Caco-2 (cell line): ENCODE results near the gene NFAM1. TPM values are rescaled to one million over a fixed set of nuclear protein-coding genes. Genes with fewer than 3 reads are reported as not detected.

Experiments
- BruUV-seq: library from RNA; stranded (reverse); fragments of 400-500 nt; replicated peaks from 2 replicates; lab custom pipeline; 2021; lab: Mats Ljungman, UMichigan
- CTCF ChIA-PET: fragments of 300-600 bp; sonication (Branson Sonifier 250); formaldehyde crosslinking; loops from one replicate; lab custom pipeline; 2022; ENCODE audit warnings: antibody characterized with exemption; lab: Charles Lee
- POLR2A ChIA-PET: fragments of 300-600 bp; sonication (Branson Sonifier 250); formaldehyde crosslinking; loops from one replicate; lab custom pipeline; 2022; ENCODE audit warnings: antibody characterized with exemption; lab: Charles Lee
- DNase-seq, 2 experiments: peaks; one replicate each; pipeline versions ENCODE4 v3.0.0 to v3.0.0-alpha.2; 2020 to 2022
- H3K27me3 ChIP-seq: replicated peaks from 2 replicates; pipeline ENCODE4 v1.6.0; 2011; ENCODE audit warnings: low read length; ENCODE audit not compliant: control insufficient read depth, insufficient read depth
- H3K36me3 ChIP-seq: 2 replicates; pipeline ENCODE4 v1.5.1; 2011; ENCODE audit warnings: low read length; ENCODE audit not compliant: control insufficient read depth, insufficient read depth
- H3K4me1 ChIP-seq: fragments of 250-450 bp; sonication (Bioruptor Pico); 2 replicates; pipeline ENCODE4 v1.5.1; 2020; ENCODE audit warnings: mild to moderate bottlenecking
- H3K4me3 ChIP-seq: 2 replicates; pipeline ENCODE4 v1.5.1; 2011; ENCODE audit warnings: low read depth, mild to moderate bottlenecking, control low read depth, low read length
- H3K9me3 ChIP-seq: fragments of 250-450 bp; sonication (Bioruptor Pico); 2 replicates; pipeline ENCODE4 v1.5.1; 2020; ENCODE audit warnings: mild to moderate bottlenecking, moderate library complexity
- H3K27ac Mint-ChIP-seq: one replicate; pipeline ENCODE4 v1.8.0; 2022; ENCODE audit warnings: mixed read lengths; ENCODE audit not compliant: unreplicated experiment
- H3K27me3 Mint-ChIP-seq: one replicate; pipeline ENCODE4 v1.8.0; 2022; ENCODE audit warnings: mixed read lengths; ENCODE audit not compliant: insufficient read depth, unreplicated experiment
- H3K36me3 Mint-ChIP-seq: one replicate; pipeline ENCODE4 v1.8.0; 2022; ENCODE audit warnings: mild to moderate bottlenecking, mixed read lengths; ENCODE audit not compliant: insufficient read depth, unreplicated experiment
- H3K4me1 Mint-ChIP-seq: one replicate; pipeline ENCODE4 v1.8.0; 2022; ENCODE audit warnings: low read depth, mixed read lengths; ENCODE audit not compliant: unreplicated experiment
- H3K4me3 Mint-ChIP-seq: one replicate; pipeline ENCODE4 v1.8.0; 2022; ENCODE audit warnings: mild to moderate bottlenecking, moderate library complexity, mixed read lengths; ENCODE audit not compliant: unreplicated experiment
- H3K9me3 Mint-ChIP-seq: one replicate; pipeline ENCODE4 v1.8.0; 2022; ENCODE audit warnings: mixed read lengths; ENCODE audit not compliant: unreplicated experiment
- CTCF ChIP-seq, 2 experiments: fragments of 200-600 bp in 1 of 2; IDR thresholded peaks; 1 replicate in 1 of 2; 2 replicates in 1 of 2; pipeline versions ENCODE4 v1.5.1 to v1.8.0; 2011 to 2022; ENCODE audit warnings: antibody characterized with exemption in 1 of 2, control low read depth in 1 of 2, inconsistent platforms in 1 of 2, low read depth in 1 of 2, low read length in 1 of 2, mild to moderate bottlenecking in 1 of 2, moderate library complexity in 1 of 2; ENCODE audit not compliant: insufficient read depth in 1 of 2, severe bottlenecking in 1 of 2, unreplicated experiment in 1 of 2
- intact Hi-C: fragments of 100-400 bp; cut with micrococcal nuclease; formaldehyde crosslinking; loops from one replicate; pipeline ENCODE4 v1.10.0; 2022; ENCODE audit not compliant: unreplicated experiment
- total RNA-seq: library from RNA; stranded (reverse); gene quantifications from 2 replicates; pipeline ENCODE4 v1.2.3, GENCODE V29; 2022

The NFAM1 gene
- total RNA-seq, 1 experiment from 2014 or later = not detected

- H3K27me3 ChIP-seq = no peaks in the 10 kb centered on the region
- no peak overlapping the region for H3K27ac Mint-ChIP-seq
- no peaks in the 10 kb centered on the region for H3K4me1 ChIP-seq
- ChIA-PET CTCF (interaction anchor here (0.6 to 1.1 kb wide), 2 partner anchors 165 to 491 kb away, joined by 3 read pairs; partner anchors contain the start of gene CENPM), POLR2A (no interaction called here)
- no peaks in the 10 kb centered on the region for H3K4me1 Mint-ChIP-seq
- H3K36me3 Mint-ChIP-seq = no peaks in the 10 kb centered on the region
- intact Hi-C loops = loop anchor here (5.0 kb wide), 2 partner anchors 56 to 71 kb away; no protein-coding TSS in a partner anchor
- H3K4me3 Mint-ChIP-seq = peak overlapping the region; percentile 33
- no peak overlapping the region; the same call in 1 of the 2 replicates for H3K4me3 ChIP-seq
- H3K27me3 Mint-ChIP-seq = no peaks in the 10 kb centered on the region
- no peaks in the 10 kb centered on the region for H3K36me3 ChIP-seq
- H3K9me3 ChIP-seq = no peaks in the 10 kb centered on the region
- TF ChIP-seq CTCF (IDR thresholded peaks at IDR 0.05; ENCODE audit: insufficient read depth in 1 of 2, low read depth in 1 of 2, low read length in 1 of 2, severe bottlenecking in 1 of 2, unreplicated experiment in 1 of 2) = no peak
- BruUV-seq = no TSS peak
- DNase-seq = no peak
- no peaks in the 10 kb centered on the region for H3K9me3 Mint-ChIP-seq
These were observed 6.1 kb upstream of the NFAM1 start for GRCh38 chr22:42438293-42438650.

- POLR2A ChIA-PET = no interaction called here
- Mint-ChIP-seq H3K27ac (peak overlapping the region; percentile 53), H3K4me3 (peak overlapping the region; percentile 71), H3K27me3 (no peaks in the 10 kb centered on the region), H3K9me3 (no peaks in the 10 kb centered on the region), H3K36me3 (no peaks in the 10 kb centered on the region), H3K4me1 (no peaks in the 10 kb centered on the region)
- peak; percentile 76 to 87 for DNase-seq
- no peaks in the 10 kb centered on the region for H3K27me3 ChIP-seq
- intact Hi-C loops = loop anchor here (1.0 to 5.0 kb wide), 6 partner anchors 55 to 346 kb away; no protein-coding TSS in a partner anchor
- no TSS peak for BruUV-seq
- H3K9me3 ChIP-seq = no peaks in the 10 kb centered on the region
- no peaks in the 10 kb centered on the region for H3K4me1 ChIP-seq
- TF ChIP-seq CTCF (IDR thresholded peaks at IDR 0.05; ENCODE audit: insufficient read depth in 1 of 2, low read depth in 1 of 2, low read length in 1 of 2, severe bottlenecking in 1 of 2, unreplicated experiment in 1 of 2) = peak; percentile 95
- no peaks in the 10 kb centered on the region for H3K36me3 ChIP-seq
- peak overlapping the region; percentile 42 for H3K4me3 ChIP-seq
- CTCF ChIA-PET = interaction anchor here (0.6 to 1.1 kb wide), 2 partner anchors 164 to 491 kb away, joined by 3 read pairs; partner anchors contain the start of gene CENPM
These were observed 5.5 kb upstream of the NFAM1 start for GRCh38 chr22:42437488-42438292.

- POLR2A ChIA-PET = no interaction called here
- CTCF ChIA-PET = interaction anchor here (0.7 kb wide), 3 partner anchors 68 to 345 kb away, joined by 4 to 7 read pairs (median 4); no protein-coding TSS in a partner anchor
- no TSS peak for BruUV-seq
- H3K4me1 Mint-ChIP-seq = no peaks in the 10 kb centered on the region
- no peaks in the 10 kb centered on the region for H3K4me1 ChIP-seq
- no peaks in the 10 kb centered on the region for H3K9me3 ChIP-seq
- TF ChIP-seq CTCF (IDR thresholded peaks at IDR 0.05; ENCODE audit: insufficient read depth in 1 of 2, low read depth in 1 of 2, low read length in 1 of 2, severe bottlenecking in 1 of 2, unreplicated experiment in 1 of 2) = no peak
- H3K27me3 Mint-ChIP-seq = no peaks in the 10 kb centered on the region
- H3K4me3 ChIP-seq = no peak overlapping the region
- no peaks in the 10 kb centered on the region for H3K36me3 Mint-ChIP-seq
- H3K27ac Mint-ChIP-seq = no peak overlapping the region
- intact Hi-C loops = loop anchor here (5.0 kb wide), 2 partner anchors 54 to 69 kb away; no protein-coding TSS in a partner anchor
- no peak overlapping the region for H3K4me3 Mint-ChIP-seq
- H3K9me3 Mint-ChIP-seq = no peaks in the 10 kb centered on the region
- no peak for DNase-seq
- no peaks in the 10 kb centered on the region for H3K36me3 ChIP-seq
- no peaks in the 10 kb centered on the region for H3K27me3 ChIP-seq
These were observed 4.2 kb upstream of the NFAM1 start for GRCh38 chr22:42436404-42436803.
